ENCODE results near the gene OLFML1.

The OLFML1 gene

GRCh38 chr11:7549681-7550080 lies 64.4 kb downstream of the OLFML1 start:
- no peak overlapping the region for H3K27ac ChIP-seq
- TF ChIP-seq ZFX (IDR thresholded peaks at IDR 0.05) (no peak), CTCF (conservative IDR thresholded peaks at IDR 0.05) (no peak)

DNA sequence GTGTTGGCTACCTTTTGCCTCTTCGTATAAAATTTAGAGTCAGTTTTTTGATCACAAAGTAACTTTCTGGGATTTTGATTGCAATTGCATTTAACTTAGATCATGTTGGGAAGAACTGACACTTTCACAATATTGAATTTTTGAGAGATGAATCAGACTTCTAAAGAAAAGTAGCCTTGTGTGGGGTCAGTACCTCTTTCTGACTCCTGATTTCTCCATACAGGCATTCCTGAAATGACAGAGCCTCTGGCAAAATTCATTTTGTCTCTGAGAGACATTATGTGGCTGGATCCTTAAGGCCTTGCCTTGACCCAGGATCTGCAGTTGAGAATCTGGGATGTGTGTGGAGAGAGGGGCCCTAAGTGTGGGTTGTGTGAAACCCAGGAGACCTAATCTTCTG lies 66.3 kb downstream of the OLFML1 start:
- no peak overlapping the region for H3K27ac ChIP-seq
- TF ChIP-seq ZFX (IDR thresholded peaks at IDR 0.05) (no peak), CTCF (conservative IDR thresholded peaks at IDR 0.05) (no peak)

DNA sequence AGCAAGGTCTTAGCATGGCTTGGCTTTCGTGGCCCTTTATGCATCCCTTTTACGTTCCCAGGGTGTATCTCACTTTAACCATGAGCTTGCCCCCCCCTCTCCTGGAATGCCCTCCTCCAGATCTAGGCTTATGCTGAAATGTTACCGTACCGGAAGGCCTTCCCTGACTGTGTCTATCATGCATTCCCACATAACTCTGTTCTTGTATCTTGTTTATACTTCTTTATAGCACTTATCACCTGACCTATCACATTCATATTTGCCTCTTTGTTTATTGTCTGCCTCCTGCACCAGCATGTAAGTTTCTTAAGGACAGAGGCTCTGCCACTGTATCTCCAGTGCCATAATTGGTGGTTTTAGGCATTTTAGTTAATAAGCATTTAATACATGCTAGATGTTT lies 67.4 kb downstream of the OLFML1 start:
- TF ChIP-seq CTCF (conservative IDR thresholded peaks at IDR 0.05) = no peak
- TF ChIP-seq ZFX (IDR thresholded peaks at IDR 0.05) = no peak

DNA sequence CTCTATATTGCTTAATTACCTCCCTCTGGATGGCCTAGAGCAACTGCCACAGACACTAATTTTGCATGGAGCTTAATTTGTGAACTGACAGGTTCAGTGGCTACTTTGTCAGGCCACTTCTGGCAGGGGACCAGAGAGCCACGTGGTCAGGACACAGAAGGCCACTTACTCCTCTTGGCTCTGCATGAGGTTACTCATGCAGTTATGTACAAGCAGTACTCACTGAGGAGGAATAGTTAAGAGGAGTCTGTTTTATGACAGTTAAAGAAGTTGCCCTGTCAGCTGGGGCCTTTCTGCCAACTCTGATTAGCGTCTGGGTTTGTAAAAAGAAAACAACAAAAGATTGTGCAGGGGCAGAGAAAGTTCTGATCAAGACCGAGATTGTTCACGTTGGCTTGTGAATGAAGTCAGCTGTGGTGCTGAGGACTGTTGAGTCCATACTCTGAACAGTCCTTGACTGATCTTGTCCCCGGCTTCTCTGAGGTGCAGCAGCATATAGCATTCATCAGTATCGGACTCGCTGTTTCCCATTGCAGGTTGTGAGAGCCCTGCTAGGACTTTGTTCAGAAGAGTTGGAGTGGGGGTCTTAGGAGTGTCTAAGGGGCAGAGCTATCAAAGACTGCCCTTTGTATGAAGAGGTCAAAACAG lies 69.9 kb downstream of the OLFML1 start:
- no peak for TF ChIP-seq ZFX (IDR thresholded peaks at IDR 0.05)
- no peak for TF ChIP-seq CTCF (conservative IDR thresholded peaks at IDR 0.05)
- peak overlapping the region; percentile 77 for H3K27ac ChIP-seq

More for the DNA sequence above, 67.4 kb downstream of the OLFML1 start:
- no peak overlapping the region for H3K27ac ChIP-seq

- H3K27ac ChIP-seq = no peak overlapping the region
- TF ChIP-seq ZFX (IDR thresholded peaks at IDR 0.05) (no peak), CTCF (conservative IDR thresholded peaks at IDR 0.05) (no peak)
Measured at GRCh38 chr11:7558046-7558445, 72.7 kb downstream of the OLFML1 start.

DNA sequence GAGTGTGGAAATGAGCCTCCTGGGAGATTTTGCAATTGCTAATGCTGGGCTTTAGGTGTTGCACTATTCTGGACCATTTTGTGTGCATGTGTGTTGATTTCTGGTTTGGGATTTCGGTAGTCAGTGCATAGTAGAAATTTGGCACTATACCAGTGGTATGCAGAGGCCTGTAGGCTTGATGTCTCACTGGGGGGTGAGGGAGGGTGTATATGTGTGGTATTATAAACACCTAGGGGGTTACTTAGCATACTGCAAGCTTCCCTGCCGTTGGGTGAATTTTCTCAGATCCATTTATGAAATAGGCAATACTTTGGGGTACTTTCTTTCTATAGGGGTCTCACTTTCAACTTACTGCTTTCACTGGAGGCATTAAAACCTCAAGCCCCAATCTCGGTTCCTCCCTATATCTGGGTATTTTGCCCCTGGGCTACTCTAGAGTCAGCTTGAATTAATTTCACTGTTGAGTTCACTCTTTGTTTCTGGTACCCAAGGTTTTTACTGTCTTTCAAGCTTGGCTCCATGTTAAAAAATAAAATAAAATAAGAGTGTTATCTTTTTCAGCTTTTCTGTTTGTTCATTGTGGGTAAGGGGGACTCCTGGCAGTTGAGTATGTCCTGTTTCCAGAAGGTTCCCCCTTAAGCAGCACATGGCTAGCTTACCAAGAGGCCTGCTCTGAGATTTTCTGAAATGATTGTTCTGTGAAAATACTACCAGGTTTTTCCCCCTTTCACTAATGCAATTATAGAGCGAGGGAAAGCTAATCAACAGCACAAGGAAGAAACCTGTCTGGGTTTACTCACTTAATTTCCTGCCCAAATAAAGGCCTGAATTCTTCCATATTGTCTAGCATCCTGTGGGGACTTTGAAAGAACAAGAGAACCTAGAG lies 74.3 kb downstream of the OLFML1 start:
- H3K27ac ChIP-seq = no peak overlapping the region
- TF ChIP-seq CTCF (conservative IDR thresholded peaks at IDR 0.05) (no peak), ZFX (IDR thresholded peaks at IDR 0.05) (no peak)

Measured in C4-2B (cell line).